ENCODE data around the gene TBC1D7.

GRCh38 chr6:13259393-13259792 is 68.9 kb downstream of the TBC1D7 start:
- no peak for TF ChIP-seq CTCF (IDR thresholded peaks at IDR 0.05)
- no peak for TF ChIP-seq POLR2A (IDR thresholded peaks at IDR 0.05)

Data from thyroid gland (tissue), 4 donors.